Thyroid gland (tissue), 4 donors: ENCODE results near the gene POLG. TPM values are rescaled to one million over a fixed set of nuclear protein-coding genes. Genes with fewer than 3 reads are reported as not detected.

Experiments used
- DNase-seq, 2 donors: peaks; one replicate each; pipeline ENCODE4 v3.0.0-alpha.2; 2019
- H3K27ac ChIP-seq, 3 donors: fragments of 200-600 bp; sonication (generic); 1 replicate in 2 of 3; 2 replicates in 1 of 3; pipeline ENCODE4 v1.5.1; 2016 to 2019; ENCODE audit warnings: mild to moderate bottlenecking in 1 of 3, moderate library complexity in 1 of 3
- H3K27me3 ChIP-seq: fragments of 200-600 bp; sonication (generic); one replicate; pipeline ENCODE4 v1.5.1; 2019
- H3K36me3 ChIP-seq, 2 donors: fragments of 200-600 bp; sonication (generic); one replicate each; pipeline ENCODE4 v1.5.1; 2016 to 2019
- H3K4me1 ChIP-seq, 2 donors: fragments of 200-600 bp; sonication (generic); one replicate each; pipeline ENCODE4 v1.5.1; 2017 to 2019
- H3K4me3 ChIP-seq, 3 donors: fragments of 200-600 bp; sonication (generic); replicated peaks in 1 of 3; 1 replicate in 2 of 3; 2 replicates in 1 of 3; pipeline ENCODE4 v1.5.1; 2016; ENCODE audit warnings: mild to moderate bottlenecking in 1 of 3
- H3K9me3 ChIP-seq: fragments of 200-600 bp; sonication (generic); one replicate; pipeline ENCODE4 v1.5.1; 2017
- POLR2A ChIP-seq, 2 donors: fragments of 450-650 bp; IDR thresholded peaks; one replicate each; pipeline ENCODE4 v1.6.1; 2017; ENCODE audit warnings: antibody characterized with exemption in 2 of 2, mild to moderate bottlenecking in 2 of 2, moderate library complexity in 1 of 2
- WGBS, 2 donors: methylation state at CpG; one replicate each; pipeline ENCODE4 v1.1.5; 2017; 5-methylcytosine and 5-hydroxymethylcytosine counted together
- intact Hi-C: fragments of 100-400 bp; cut with DNase I; formaldehyde crosslinking; loops from one replicate; pipeline ENCODE4 v1.15.1; 2023
- total RNA-seq, 4 donors: library from RNA; depleted of rRNA; stranded (reverse); fragments of >200 nt; gene quantifications; one replicate each; pipeline ENCODE4 v1.2.3, GENCODE V29; 2016
- TF ChIP-seq, protein P1 (sequence below), 6 experiments: fragments of 200-600 bp in 3 of 6; fragments of 450-650 bp in 3 of 6; sonication (generic) in 3 of 6; IDR thresholded peaks; one replicate each; pipeline ENCODE4 v1.5.1; 2016 to 2019; ENCODE audit warnings: antibody characterized with exemption in 6 of 6, mild to moderate bottlenecking in 2 of 6, inconsistent platforms in 1 of 6, moderate library complexity in 1 of 6

POLG gene
- total RNA-seq, 4 donors from 2014 or later: 31.2 to 78.8 (median 61.0) TPM

DNA sequence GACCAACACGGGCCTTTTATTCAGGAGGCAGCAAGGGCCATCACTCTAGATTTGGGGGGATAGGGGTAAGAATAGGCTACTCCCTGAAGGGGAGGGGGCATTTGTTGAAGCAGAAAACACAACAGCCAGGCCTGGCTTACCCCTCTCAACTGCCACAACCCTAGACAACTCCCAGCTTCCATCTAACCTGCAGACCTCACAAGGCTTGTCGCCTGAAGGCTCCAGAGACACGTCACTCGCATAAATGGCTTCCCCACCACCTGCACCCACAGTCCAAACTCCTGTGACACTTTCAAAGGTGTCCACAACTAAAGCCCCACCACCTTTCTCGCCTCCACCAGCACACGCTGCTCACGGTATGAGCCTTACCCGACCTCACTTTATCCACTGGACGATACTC, 14.9 kb downstream of the POLG start:
- intact Hi-C loops: no loop called here
- 92 to 94% methylated on average over 9 of the region's 9 CpGs for WGBS, 2 donors
- DNase-seq: no peak
- H3K4me3 ChIP-seq: no peak overlapping the region
- no peak for TF ChIP-seq POLR2A (IDR thresholded peaks at IDR 0.05)
- TF ChIP-seq, protein P1, sequence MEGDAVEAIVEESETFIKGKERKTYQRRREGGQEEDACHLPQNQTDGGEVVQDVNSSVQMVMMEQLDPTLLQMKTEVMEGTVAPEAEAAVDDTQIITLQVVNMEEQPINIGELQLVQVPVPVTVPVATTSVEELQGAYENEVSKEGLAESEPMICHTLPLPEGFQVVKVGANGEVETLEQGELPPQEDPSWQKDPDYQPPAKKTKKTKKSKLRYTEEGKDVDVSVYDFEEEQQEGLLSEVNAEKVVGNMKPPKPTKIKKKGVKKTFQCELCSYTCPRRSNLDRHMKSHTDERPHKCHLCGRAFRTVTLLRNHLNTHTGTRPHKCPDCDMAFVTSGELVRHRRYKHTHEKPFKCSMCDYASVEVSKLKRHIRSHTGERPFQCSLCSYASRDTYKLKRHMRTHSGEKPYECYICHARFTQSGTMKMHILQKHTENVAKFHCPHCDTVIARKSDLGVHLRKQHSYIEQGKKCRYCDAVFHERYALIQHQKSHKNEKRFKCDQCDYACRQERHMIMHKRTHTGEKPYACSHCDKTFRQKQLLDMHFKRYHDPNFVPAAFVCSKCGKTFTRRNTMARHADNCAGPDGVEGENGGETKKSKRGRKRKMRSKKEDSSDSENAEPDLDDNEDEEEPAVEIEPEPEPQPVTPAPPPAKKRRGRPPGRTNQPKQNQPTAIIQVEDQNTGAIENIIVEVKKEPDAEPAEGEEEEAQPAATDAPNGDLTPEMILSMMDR (IDR thresholded peaks at IDR 0.05): no peak
- no peak overlapping the region for H3K27ac ChIP-seq
- H3K36me3 ChIP-seq: peaks cover 94 to 98% of the 10 kb centered on the region in 2 donors
- H3K4me1 ChIP-seq: no peaks in the 10 kb centered on the region
- no peaks in the 10 kb centered on the region for H3K27me3 ChIP-seq
- no peaks in the 10 kb centered on the region for H3K9me3 ChIP-seq

DNA sequence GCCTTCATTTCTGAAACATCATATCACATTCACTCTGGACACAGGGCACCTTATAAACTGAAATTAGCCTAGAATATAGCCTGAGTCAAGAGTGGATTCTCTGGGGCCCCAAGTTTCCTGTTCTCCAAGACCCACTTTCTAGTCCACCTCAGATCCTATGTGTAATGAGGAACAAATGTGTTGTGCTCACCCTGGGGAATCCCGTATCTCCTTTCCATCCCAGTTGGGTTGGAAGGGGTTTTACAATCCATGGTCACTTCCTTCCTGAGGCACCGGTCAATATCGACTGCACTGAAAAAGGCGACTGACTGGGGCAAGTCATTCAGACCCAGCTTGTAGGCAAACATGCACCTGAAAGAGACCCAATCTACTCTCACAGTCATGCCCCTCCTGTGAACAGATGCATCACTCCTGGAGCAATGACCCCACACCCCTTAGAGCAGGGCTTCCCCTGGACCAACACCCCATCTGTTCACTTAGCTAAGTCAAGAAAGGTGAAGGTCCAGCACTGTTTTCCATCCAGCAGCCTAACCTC, 17.4 kb downstream of the POLG start:
- Histone ChIP-seq H3K36me3 (peaks cover 70 to 74% of the 10 kb centered on the region in 2 donors), H3K4me1 (no peaks in the 10 kb centered on the region), H3K27me3 (no peaks in the 10 kb centered on the region), H3K9me3 (no peaks in the 10 kb centered on the region), H3K4me3 (no peak overlapping the region), H3K27ac (no peak overlapping the region)
- DNase-seq: no peak
- WGBS, 2 donors: 71 to 79% methylated on average over 4 of the region's 4 CpGs
- TF ChIP-seq, protein P1 (IDR thresholded peaks at IDR 0.05): no peak
- no peak for TF ChIP-seq POLR2A (IDR thresholded peaks at IDR 0.05)
- intact Hi-C loops: no loop called here

DNA sequence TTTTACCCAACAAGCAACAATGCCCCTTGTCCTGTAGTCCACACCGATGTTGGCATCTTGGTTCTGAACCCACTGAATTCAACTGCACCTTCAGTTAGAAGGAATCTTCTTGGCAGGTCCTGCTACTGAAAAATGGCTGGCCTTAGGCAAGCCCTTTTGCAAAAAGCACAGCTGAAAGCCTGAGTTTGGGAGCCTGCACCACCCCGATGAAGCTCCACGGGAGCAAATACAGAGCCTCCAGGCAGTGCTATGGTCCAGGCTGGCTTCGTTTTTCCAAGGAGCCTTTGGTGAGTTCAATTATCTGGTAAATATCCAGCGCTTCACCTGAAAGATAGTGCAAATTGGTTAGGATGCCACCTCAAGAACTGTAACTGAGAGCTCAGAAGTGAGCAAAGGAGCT, 18.1 kb downstream of the POLG start:
- Histone ChIP-seq H3K9me3 (no peaks in the 10 kb centered on the region), H3K36me3 (peaks cover 62 to 67% of the 10 kb centered on the region in 2 donors), H3K4me3 (no peak overlapping the region), H3K27me3 (no peaks in the 10 kb centered on the region), H3K4me1 (no peaks in the 10 kb centered on the region), H3K27ac (no peak overlapping the region)
- no peak for TF ChIP-seq POLR2A (IDR thresholded peaks at IDR 0.05)
- TF ChIP-seq, protein P1 (IDR thresholded peaks at IDR 0.05): no peak
- 93 to 96% methylated on average over 5 of the region's 5 CpGs for WGBS, 2 donors
- DNase-seq: no peak
- intact Hi-C loops: no loop called here

DNA sequence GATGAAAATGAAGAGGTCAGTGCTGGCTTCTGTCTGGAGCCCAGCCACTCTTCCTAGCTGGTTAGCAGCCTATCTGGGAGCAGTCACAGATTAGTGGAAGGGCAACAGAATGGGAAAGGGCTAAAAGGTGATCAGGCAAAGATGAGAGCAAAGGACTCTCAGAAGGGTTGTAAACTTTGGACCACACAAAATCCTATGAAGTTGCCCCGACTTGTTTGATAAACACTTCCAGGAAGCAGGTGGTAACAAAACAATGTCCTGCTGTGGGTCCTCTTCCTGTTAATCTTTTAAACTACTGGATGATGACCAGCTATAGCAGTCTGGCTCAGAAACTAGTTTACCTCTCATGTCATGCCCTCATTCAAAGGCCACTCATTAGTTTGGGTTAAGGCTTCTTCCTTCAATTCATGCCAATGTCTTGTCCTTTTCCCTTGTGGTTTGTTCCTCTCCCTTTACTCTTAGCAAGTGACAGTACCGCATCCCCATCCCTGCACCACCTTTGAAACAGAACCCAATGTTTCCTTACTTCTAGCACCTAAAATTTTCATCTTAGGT, 19.2 kb downstream of the POLG start:
- Histone ChIP-seq H3K36me3 (peaks cover 52 to 56% of the 10 kb centered on the region in 2 donors), H3K4me1 (no peaks in the 10 kb centered on the region), H3K9me3 (no peaks in the 10 kb centered on the region), H3K4me3 (no peak overlapping the region), H3K27me3 (no peaks in the 10 kb centered on the region), H3K27ac (no peak overlapping the region)
- TF ChIP-seq POLR2A (IDR thresholded peaks at IDR 0.05): no peak
- TF ChIP-seq, protein P1 (IDR thresholded peaks at IDR 0.05): no peak
- 74 to 88% methylated on average over 2 of the region's 2 CpGs for WGBS, 2 donors
- no peak for DNase-seq
- intact Hi-C loops: no loop called here

DNA sequence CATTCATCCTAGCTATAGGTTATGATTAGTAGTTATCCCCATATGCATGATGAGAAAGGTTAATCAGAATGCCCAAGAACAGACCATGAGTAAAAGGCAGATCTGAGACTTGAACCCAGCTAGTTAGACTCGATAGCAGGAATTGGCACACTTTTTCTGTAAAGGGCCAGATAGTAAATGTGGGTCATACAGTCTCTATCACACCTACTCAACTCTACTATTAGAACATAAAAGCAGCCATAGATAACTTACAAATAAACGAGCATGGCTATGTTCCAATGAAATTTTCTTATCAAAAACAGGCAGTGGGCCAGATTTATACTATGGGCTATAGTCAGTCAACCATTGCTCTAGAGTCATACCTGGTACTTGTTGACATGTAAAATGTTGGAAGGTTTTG, 24.6 kb downstream of the POLG start:
- Histone ChIP-seq H3K4me3 (no peak overlapping the region), H3K27me3 (no peaks in the 10 kb centered on the region), H3K4me1 (no peaks in the 10 kb centered on the region), H3K9me3 (no peaks in the 10 kb centered on the region), H3K27ac (no peak overlapping the region), H3K36me3 (peaks cover 2 to 3% of the 10 kb centered on the region in 2 donors)
- no peak for DNase-seq
- TF ChIP-seq POLR2A (IDR thresholded peaks at IDR 0.05): no peak
- TF ChIP-seq, protein P1 (IDR thresholded peaks at IDR 0.05): no peak
- 64 to 74% methylated on average over 2 of the region's 2 CpGs for WGBS, 2 donors
- intact Hi-C loops: no loop called here
